ENCODE data around the gene INPP4A.

DNA sequence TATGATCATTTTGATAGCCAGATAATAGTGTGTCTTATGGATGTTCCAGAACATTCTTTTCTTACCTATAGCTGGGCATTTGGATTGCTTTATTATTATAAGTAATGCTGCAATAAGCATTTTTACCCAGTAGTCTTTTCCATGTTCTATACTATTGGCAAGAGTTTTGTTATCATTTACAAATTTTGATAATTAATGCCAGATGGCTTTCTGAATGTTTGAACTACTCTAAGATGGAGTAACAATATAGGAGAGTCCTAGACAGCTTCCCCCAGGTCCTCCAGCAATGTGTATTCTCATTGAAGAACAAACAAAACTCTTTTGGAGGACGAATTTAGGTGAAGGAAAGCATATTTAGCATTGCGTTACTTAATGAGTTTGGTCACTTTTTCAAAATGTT, 73.0 kb downstream of the INPP4A start:
- no peak for TF ChIP-seq ZNF138 (tag by site-specific recombination; IDR thresholded peaks at IDR 0.05; ENCODE audit: borderline replicate concordance)
- TF ChIP-seq, protein P1, sequence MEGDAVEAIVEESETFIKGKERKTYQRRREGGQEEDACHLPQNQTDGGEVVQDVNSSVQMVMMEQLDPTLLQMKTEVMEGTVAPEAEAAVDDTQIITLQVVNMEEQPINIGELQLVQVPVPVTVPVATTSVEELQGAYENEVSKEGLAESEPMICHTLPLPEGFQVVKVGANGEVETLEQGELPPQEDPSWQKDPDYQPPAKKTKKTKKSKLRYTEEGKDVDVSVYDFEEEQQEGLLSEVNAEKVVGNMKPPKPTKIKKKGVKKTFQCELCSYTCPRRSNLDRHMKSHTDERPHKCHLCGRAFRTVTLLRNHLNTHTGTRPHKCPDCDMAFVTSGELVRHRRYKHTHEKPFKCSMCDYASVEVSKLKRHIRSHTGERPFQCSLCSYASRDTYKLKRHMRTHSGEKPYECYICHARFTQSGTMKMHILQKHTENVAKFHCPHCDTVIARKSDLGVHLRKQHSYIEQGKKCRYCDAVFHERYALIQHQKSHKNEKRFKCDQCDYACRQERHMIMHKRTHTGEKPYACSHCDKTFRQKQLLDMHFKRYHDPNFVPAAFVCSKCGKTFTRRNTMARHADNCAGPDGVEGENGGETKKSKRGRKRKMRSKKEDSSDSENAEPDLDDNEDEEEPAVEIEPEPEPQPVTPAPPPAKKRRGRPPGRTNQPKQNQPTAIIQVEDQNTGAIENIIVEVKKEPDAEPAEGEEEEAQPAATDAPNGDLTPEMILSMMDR (tag by site-specific recombination; IDR thresholded peaks at IDR 0.05): no peak
- TF ChIP-seq, protein P2, sequence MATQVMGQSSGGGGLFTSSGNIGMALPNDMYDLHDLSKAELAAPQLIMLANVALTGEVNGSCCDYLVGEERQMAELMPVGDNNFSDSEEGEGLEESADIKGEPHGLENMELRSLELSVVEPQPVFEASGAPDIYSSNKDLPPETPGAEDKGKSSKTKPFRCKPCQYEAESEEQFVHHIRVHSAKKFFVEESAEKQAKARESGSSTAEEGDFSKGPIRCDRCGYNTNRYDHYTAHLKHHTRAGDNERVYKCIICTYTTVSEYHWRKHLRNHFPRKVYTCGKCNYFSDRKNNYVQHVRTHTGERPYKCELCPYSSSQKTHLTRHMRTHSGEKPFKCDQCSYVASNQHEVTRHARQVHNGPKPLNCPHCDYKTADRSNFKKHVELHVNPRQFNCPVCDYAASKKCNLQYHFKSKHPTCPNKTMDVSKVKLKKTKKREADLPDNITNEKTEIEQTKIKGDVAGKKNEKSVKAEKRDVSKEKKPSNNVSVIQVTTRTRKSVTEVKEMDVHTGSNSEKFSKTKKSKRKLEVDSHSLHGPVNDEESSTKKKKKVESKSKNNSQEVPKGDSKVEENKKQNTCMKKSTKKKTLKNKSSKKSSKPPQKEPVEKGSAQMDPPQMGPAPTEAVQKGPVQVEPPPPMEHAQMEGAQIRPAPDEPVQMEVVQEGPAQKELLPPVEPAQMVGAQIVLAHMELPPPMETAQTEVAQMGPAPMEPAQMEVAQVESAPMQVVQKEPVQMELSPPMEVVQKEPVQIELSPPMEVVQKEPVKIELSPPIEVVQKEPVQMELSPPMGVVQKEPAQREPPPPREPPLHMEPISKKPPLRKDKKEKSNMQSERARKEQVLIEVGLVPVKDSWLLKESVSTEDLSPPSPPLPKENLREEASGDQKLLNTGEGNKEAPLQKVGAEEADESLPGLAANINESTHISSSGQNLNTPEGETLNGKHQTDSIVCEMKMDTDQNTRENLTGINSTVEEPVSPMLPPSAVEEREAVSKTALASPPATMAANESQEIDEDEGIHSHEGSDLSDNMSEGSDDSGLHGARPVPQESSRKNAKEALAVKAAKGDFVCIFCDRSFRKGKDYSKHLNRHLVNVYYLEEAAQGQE (tag by site-specific recombination; IDR thresholded peaks at IDR 0.05): no peak

Measured in HEK293 (cell line).